ENCODE data around the gene HSPB1.

DNA sequence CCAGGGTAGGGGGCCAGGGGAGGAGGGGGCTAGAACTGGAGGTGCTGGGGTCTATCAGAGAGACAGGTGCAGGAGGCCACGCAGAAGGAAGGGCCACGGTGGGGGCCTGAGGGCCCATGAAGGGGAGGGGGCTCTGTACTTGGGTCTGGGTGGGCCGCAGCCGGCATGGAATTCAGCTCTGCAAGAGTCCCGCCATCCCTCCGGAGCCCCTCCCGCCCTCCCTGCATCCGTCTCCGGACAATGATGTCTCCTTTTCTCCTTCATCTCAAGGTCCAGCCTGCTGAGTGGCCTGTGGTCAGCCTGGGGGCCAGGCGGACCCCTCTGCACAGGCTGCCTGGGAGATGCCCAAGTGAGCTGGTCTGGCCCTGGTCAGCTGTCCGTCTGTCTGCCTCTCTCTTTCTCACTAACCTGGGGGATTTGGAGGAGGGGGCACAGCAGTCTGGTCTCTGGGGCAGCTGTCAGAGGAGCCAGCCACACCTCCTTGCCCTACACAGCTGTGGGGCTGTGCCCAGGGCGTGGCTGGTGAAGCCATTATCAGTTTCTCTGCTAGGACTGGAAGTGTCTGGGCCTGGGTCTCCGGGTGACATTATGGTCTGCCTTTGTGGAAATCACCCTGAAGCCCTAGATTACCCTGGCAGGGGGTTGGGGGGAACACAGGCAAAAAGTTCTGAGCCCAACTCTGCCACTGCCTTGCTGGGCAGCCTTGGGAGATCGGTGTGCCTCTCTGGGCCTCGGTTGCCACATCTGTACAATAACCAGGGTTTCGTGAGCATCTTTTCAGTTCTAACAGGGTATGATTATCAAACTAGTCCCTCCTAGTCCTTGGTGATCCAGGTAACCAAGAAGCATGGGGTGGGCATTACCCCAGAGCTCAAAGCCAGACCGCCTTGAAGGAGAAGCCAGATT is 19.0 kb upstream of the HSPB1 start:
- TF ChIP-seq, protein P1, sequence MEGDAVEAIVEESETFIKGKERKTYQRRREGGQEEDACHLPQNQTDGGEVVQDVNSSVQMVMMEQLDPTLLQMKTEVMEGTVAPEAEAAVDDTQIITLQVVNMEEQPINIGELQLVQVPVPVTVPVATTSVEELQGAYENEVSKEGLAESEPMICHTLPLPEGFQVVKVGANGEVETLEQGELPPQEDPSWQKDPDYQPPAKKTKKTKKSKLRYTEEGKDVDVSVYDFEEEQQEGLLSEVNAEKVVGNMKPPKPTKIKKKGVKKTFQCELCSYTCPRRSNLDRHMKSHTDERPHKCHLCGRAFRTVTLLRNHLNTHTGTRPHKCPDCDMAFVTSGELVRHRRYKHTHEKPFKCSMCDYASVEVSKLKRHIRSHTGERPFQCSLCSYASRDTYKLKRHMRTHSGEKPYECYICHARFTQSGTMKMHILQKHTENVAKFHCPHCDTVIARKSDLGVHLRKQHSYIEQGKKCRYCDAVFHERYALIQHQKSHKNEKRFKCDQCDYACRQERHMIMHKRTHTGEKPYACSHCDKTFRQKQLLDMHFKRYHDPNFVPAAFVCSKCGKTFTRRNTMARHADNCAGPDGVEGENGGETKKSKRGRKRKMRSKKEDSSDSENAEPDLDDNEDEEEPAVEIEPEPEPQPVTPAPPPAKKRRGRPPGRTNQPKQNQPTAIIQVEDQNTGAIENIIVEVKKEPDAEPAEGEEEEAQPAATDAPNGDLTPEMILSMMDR (IDR thresholded peaks at IDR 0.05) = no peak
- no peak for TF ChIP-seq POLR2AphosphoS5 (IDR thresholded peaks at IDR 0.05)
- TF ChIP-seq EP300 (IDR thresholded peaks at IDR 0.05) = no peak
- TF ChIP-seq POLR2A (IDR thresholded peaks at IDR 0.05) = no peak
